Measurements from ENCODE around the gene GSN. TPM values are rescaled to one million over a fixed set of nuclear protein-coding genes. Genes with fewer than 3 reads are reported as not detected.

GSN gene
- polyA plus RNA-seq, 3 donors, result 67.4 to 187 (median 95.8) TPM

GRCh38 chr9:121303456-121304451 lies 35.8 kb downstream of the GSN start:
- Histone ChIP-seq H4K20me1 (ENCODE audit: insufficient read depth, low read length) (peaks cover 8% of the 10 kb centered on the region), H3K79me2 (ENCODE audit: insufficient read depth, low read length) (peaks cover 9% of the 10 kb centered on the region), H3K36me3 (replicated peaks in 1 of 2; ENCODE audit: control insufficient read depth in 1 of 2, insufficient read depth in 2 of 2, low read length in 2 of 2) (peaks cover 53 to 63% of the 10 kb centered on the region in 2 donors), H2AFZ (ENCODE audit: insufficient read depth, low read depth, low read length, poor library complexity, severe bottlenecking) (no peak overlapping the region), H3K27ac (ENCODE audit: low read depth in 1 of 2, low read length in 2 of 2) (no peak overlapping the region), H3K4me1 (ENCODE audit: control insufficient read depth in 1 of 2, insufficient read depth in 2 of 2, low read length in 2 of 2) (peaks cover 15 to 19% of the 10 kb centered on the region in 2 donors), H3K27me3 (ENCODE audit: control insufficient read depth in 2 of 2, insufficient read depth in 2 of 2, low read length in 2 of 2) (peaks cover 0 to 8% of the 10 kb centered on the region in 2 donors), H3K4me3 (replicated peaks in 1 of 3; ENCODE audit: low read depth in 2 of 3, low read length in 3 of 3) (no peak overlapping the region), H3K9ac (ENCODE audit: insufficient read depth, low read length, poor library complexity, severe bottlenecking) (no peak overlapping the region), H3K9me3 (replicated peaks in 1 of 2; ENCODE audit: control insufficient read depth in 1 of 2, insufficient read depth in 1 of 2, low read length in 2 of 2) (no peaks in the 10 kb centered on the region), H3K4me2 (replicated peaks; ENCODE audit: extremely low read depth, low read length, poor library complexity, severe bottlenecking) (no peak overlapping the region)
- Mint-ChIP-seq H3K4me1 (peaks cover 15% of the 10 kb centered on the region), H3K27ac (peak overlapping the region in 2 of 7 donors; percentile 45 to 46), H3K27me3 (ENCODE audit: low read depth in 3 of 3) (peaks cover 6 to 11% (median 7%) of the 10 kb centered on the region in 3 donors), H3K36me3 (peaks cover 55 to 57% of the 10 kb centered on the region in 2 donors), H3K9me3 (no peaks in the 10 kb centered on the region), H3K4me3 (no peak overlapping the region)
- DNase-seq, result no peak
- WGBS (ENCODE audit: insufficient coverage), result no CpG with 5 or more reads among the region's 3 CpGs
- intact Hi-C loops (cut with micrococcal nuclease), result no loop called here
- no peak for TF ChIP-seq CTCF (IDR thresholded peaks at IDR 0.05)

- H3K36me3 Mint-ChIP-seq, result peaks cover 60 to 62% of the 10 kb centered on the region in 2 donors
- Histone ChIP-seq H2AFZ (ENCODE audit: insufficient read depth, low read depth, low read length, poor library complexity, severe bottlenecking) (no peak overlapping the region), H3K4me1 (ENCODE audit: control insufficient read depth in 1 of 2, insufficient read depth in 2 of 2, low read length in 2 of 2) (peaks cover 8 to 11% of the 10 kb centered on the region in 2 donors)
Measured at GRCh38 chr9:121304707-121305106, 36.7 kb downstream of the GSN start.

More at GRCh38 chr9:121304707-121305106, 36.7 kb downstream of the GSN start:
- TF ChIP-seq CTCF (IDR thresholded peaks at IDR 0.05), result no peak
- no peak overlapping the region for H3K4me3 Mint-ChIP-seq
- Histone ChIP-seq H4K20me1 (ENCODE audit: insufficient read depth, low read length) (peaks cover 8% of the 10 kb centered on the region), H3K27ac (ENCODE audit: low read depth in 1 of 2, low read length in 2 of 2) (no peak overlapping the region), H3K27me3 (ENCODE audit: control insufficient read depth in 2 of 2, insufficient read depth in 2 of 2, low read length in 2 of 2) (peaks cover 0 to 6% of the 10 kb centered on the region in 2 donors), H3K9me3 (replicated peaks in 1 of 2; ENCODE audit: control insufficient read depth in 1 of 2, insufficient read depth in 1 of 2, low read length in 2 of 2) (no peaks in the 10 kb centered on the region), H3K4me2 (replicated peaks; ENCODE audit: extremely low read depth, low read length, poor library complexity, severe bottlenecking) (no peak overlapping the region), H3K4me3 (replicated peaks in 1 of 3; ENCODE audit: low read depth in 2 of 3, low read length in 3 of 3) (no peak overlapping the region), H3K36me3 (replicated peaks in 1 of 2; ENCODE audit: control insufficient read depth in 1 of 2, insufficient read depth in 2 of 2, low read length in 2 of 2) (peaks cover 56 to 73% of the 10 kb centered on the region in 2 donors), H3K9ac (ENCODE audit: insufficient read depth, low read length, poor library complexity, severe bottlenecking) (no peak overlapping the region), H3K79me2 (ENCODE audit: insufficient read depth, low read length) (peaks cover 9% of the 10 kb centered on the region)
- DNase-seq, result no peak
- peak overlapping the region in 1 of 7 donors; percentile 53 for H3K27ac Mint-ChIP-seq
- H3K4me1 Mint-ChIP-seq, result peaks cover 8% of the 10 kb centered on the region
- intact Hi-C loops (cut with micrococcal nuclease), result no loop called here
- no peaks in the 10 kb centered on the region for H3K9me3 Mint-ChIP-seq
- WGBS (ENCODE audit: insufficient coverage), result 100% methylated on average over 1 of the region's 1 CpG
- peaks cover 6 to 9% (median 7%) of the 10 kb centered on the region in 3 donors for H3K27me3 Mint-ChIP-seq (ENCODE audit: low read depth in 3 of 3)

All from CD14-positive monocyte (primary cell).